Stimulated activated CD8-positive, alpha-beta memory T cell treated with anti-CD3 and anti-CD28 coated beads, Interleukin-12 subunit alpha, Interleukin-12 subunit beta, amount 100 ng/mL, for 24 hours (primary cell): Measurements from ENCODE around the gene RPS21.

Experiments
- DNase-seq: peaks from one replicate; pipeline ENCODE4 v3.0.0-alpha.2; 2020; ENCODE audit errors: extremely low read depth

RPS21 gene

DNA sequence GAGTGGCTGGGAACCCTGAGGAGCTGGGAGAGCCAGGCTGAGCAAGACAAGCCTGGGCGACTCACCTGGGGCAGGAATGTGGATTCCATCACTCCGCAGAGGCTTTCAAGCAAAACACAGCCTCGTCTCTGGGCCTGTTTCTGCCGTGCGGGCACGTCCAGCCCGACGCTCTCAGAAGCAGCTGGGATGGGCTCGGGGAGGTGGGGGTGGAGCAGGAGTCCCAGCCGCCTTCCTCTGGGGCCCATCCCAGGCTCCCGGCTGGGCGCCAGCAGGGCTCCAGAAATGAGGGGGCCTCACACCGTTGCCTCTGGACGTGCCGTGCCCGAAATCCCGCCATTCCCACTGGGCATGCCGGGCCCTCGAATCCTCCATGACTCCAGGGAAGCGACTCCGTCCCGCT lies 8.7 kb upstream of the RPS21 start:
- DNase-seq: no peak

DNA sequence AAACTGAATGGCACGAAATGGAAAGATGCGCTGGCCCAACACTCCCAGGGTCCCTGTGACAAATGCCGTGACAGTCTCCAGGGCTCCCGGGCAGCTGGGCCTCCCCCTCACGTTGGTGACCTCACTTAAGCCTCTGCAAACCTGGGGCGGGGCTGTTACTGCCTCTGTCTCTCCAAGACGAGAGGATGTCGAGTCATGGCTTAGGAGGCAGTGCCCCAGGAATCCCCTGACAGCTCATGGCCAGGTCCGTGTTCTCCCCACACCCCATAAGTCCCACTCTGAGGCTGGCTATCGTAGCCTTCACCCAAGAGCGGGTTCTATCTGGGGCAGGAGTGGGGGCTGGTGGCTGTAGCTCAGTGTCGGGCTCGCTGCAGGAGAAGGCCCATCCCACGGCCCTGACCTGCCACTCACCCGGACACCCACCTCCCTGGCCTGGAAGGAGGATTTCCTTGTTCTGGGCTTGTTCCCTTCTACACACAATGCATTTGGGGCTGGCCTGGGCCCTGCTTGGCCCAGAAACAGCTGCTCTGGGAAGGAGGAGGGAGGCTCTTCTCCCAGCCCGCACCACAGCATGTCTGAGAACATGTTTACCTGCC lies 5.6 kb upstream of the RPS21 start:
- no peak for DNase-seq

DNA sequence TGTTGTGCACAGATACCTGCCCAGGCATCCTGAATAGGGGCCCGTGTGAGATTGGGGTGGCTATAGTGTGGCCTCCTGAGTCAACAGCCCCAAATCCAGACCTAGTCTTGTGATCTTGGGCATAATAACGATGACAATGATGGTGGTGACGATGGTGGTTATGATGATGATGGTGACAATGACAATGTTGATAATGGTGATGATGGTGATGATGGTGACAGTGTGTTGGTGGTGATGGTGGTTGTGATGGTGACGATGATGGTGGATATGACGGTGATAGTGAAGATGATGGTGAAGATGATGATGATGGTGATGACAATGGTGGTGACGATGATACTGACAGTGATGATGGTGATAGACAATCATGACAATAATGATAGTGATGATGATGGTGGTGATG lies 5.1 kb upstream of the RPS21 start:
- DNase-seq: no peak

- peak; percentile 33 for DNase-seq
These were observed 4.4 kb upstream of the RPS21 start for GRCh38 chr20:62382306-62383198.

GRCh38 chr20:62387219-62387913 lies 463 bp downstream of the RPS21 start:
- DNase-seq: no peak

- no peak for DNase-seq
These were observed 1.2 kb downstream of the RPS21 start for GRCh38 chr20:62387933-62388635.

DNA sequence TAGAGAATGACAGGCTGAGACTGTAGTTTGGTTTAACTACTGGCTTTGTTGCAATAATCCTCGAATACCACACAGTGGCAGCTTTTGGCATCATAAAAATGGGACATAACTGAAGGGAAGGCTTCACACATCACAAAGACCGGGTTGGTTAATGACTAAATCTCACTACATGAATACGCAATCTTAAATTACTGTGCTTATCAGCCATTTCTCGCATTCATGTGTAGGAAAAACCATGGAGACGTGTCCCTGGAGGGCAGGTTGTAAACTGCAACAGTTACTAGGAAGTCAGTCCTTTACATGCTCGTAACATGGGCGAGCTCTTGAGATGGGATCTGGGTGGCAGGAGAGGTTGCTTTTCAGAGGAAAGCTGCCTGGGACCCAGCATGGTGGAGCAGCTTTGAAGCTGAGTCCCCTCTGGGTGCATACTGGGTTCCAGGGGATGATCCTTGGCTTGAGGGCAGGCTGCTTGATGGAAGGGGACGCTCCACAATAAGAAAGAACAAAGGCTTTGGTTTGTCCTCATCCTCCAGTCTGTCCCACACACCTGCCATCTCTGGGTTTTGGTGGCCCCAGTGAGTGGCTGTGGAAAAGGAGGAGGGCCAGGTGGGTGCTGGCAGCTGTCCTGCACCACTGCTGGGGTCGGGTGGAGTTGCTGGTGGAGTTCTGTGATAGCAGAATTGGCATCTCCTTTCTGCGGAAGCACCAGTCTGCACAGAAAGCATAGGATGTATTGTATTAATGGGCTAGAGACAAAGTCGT lies 2.1 kb downstream of the RPS21 start:
- no peak for DNase-seq

DNA sequence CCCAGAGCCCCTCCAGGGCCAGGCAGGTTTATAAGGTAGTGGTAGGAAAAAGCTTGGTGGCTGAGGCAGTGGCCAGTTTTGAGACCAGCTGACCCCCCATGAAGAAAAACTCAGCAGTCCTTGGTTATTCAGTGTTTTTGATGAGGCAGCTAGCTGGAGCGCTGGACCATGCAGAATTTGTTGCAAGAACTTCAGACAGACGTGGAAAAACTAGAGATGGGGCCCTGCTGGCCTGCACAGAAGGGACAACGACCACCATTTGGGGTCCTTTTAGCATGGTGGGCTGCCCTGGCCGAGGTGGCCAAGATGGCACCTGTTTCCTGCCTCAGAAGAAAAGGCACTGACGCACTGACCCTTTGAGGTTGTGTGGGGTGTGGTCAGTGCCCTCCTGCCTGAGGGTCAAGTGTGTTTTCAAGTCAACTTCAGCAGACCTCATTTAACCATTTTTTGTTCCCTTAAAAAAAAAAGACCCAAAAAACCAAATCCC lies 2.7 kb downstream of the RPS21 start:
- DNase-seq: no peak

DNA sequence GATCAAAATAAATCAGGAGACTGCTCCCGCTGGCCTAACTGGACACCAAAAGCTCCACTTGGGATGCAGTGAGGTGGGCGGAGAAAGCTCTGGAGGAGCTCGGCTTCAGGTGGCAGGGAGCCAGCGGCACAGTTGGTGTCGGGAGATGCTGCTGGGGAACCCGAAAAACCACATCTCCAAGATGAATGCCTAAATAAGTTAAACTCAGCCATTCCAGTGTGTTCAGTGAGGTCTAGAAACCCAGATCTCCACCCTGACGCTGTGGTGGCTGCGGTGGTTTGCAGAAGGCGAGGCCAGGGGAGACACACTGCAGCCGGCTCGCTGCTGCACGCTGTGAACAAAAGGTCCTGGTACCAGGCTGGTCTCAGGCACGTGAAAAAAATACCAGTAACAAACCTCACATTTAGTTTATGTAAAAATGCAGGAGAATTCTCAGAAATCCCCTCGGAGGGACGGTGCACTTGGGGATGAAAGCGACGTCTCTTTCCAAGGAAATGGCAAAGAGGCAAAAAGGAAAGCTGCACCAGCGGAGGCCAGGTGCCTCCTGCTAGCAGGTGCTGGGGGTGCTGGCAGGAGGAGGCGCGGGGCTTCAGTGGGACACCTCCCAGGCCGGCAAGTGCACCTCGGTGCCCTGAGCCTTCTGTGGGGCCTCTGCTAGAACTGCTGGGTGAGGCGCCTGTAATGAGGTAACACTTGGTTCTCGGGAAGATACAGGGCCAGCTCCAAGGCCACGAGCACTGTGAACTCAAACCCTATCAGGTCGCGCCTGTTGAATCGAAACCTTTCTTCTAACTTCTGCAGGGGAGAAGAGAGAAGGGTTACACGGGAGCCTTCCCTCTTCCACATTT lies 3.6 kb downstream of the RPS21 start:
- no peak for DNase-seq

DNA sequence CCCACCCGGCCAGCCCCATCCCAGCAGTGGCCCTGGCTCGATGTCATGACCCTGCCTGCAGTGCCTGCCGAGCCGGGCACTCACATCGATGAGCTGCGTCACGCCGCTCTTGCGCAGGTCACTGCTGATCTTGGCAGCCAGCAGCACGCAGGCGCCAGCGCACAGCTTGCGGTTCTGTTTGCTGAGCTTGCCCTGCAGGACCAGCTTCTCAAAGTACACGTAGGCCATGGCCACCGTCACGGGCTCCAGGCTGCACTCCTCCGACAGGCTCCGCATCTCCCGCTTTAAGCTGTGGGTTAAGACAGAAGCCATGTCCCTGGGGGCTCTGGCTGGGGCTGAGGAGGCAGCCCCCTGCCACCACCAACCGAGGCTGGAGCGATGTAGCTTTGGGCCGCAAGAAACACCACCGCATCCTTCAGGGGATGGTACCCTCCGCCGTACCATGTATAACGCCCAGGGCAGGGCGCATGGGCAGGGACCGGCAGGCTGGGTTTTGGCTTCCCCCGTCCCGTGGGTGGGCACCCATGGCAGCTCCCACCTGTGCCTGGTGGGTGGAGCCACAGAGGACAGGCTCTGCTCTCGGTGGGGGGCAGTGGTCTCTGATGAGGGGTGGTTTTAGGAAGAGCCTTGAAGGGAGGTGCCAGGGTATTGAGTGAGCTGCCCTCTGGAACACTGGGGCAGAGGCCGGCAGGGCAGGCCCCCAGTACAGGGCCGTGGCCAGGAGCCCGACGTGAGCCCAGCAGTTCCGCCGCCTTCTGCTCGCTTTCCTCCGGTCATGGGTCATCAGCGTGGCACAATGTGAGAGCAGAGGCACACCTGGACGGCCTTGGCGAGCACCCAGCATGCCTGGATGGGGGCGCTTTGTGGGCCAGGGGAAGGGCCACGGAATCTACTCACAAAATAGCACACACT lies 4.5 kb downstream of the RPS21 start:
- no peak for DNase-seq

DNA sequence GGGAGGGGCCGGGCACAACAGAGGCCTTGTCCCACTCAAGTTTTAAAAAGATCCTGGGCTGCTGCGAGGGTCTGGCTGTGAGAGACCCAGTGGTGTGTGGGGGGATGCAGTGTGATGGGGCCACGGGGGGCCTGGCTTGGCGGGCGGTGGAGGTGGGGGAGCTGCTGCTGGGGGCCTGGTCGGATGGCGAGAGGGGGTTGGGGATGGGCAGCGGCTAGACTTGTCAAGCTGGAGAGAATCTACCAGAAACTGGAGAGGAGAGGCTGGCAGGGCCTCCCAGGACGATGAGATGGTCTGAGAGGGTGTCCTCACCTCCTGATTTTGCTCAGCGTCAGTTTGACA lies 5.1 kb downstream of the RPS21 start:
- no peak for DNase-seq

GRCh38 chr20:62392621-62393334 lies 5.9 kb downstream of the RPS21 start:
- DNase-seq: no peak

GRCh38 chr20:62393335-62393665 lies 6.4 kb downstream of the RPS21 start:
- DNase-seq: no peak

GRCh38 chr20:62393830-62394229 lies 6.9 kb downstream of the RPS21 start:
- DNase-seq: no peak

GRCh38 chr20:62394248-62395245 lies 7.6 kb downstream of the RPS21 start:
- DNase-seq: no peak

DNA sequence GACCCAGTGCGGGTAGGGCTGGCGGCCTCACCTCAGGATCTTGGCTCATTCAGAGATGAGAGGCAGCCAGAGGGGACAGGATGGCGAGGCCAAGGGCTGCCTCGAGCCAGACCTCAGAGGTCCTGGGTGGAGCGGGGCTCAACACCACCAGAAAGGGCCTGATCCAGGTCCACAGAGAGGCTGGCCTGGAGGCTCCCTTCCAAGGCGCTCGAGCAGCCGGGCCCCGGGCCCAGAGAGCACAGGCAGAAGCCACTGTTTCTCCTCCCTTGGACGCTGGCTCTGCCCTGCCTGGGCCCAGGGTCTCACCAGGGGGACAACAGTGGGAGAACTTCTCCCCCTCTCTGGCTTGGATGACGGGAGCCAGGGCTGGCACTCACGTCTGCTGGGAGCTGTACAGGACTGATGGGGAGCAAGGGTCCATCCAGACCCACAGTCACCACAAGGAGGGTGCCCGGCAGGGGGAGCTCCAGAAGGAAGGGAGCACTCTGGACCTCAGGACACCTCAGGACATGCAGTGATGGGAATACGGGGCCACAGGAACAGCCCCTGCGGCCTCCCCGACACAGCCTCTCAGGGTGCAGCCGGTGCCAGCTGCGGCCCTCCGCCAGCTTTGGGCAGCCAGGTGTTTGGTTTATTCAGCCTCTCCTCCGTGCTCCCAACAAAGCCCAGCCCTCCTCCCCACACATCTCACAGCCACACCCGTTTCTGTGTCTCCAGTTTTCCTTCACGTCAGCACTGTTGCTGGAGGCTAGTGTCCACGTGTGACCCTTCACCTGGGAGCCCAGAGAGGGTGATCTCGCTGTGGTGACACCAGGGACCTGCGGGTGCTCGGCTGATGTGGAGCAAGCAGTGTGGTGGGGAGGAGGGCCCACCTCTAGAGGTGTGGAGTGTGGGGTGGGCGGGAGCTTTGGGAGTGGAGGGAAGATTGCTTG lies 8.7 kb downstream of the RPS21 start:
- DNase-seq: no peak
